HG03442 (cell line): ENCODE data around the gene NR1H2.
"Not testable (repeated sequence)": the region's sequence is repeated elsewhere in the genome, so short reads cannot be mapped to it uniquely, and the experiment has no call there.

ENCODE experiments used
- ATAC-seq: cut with Tn5 transposase; IDR thresholded peaks from one replicate; pipeline ENCODE4 v1.9.1; 2021; ENCODE audit warnings: mild to moderate bottlenecking, moderate library complexity; ENCODE audit not compliant: unreplicated experiment

NR1H2 gene

DNA sequence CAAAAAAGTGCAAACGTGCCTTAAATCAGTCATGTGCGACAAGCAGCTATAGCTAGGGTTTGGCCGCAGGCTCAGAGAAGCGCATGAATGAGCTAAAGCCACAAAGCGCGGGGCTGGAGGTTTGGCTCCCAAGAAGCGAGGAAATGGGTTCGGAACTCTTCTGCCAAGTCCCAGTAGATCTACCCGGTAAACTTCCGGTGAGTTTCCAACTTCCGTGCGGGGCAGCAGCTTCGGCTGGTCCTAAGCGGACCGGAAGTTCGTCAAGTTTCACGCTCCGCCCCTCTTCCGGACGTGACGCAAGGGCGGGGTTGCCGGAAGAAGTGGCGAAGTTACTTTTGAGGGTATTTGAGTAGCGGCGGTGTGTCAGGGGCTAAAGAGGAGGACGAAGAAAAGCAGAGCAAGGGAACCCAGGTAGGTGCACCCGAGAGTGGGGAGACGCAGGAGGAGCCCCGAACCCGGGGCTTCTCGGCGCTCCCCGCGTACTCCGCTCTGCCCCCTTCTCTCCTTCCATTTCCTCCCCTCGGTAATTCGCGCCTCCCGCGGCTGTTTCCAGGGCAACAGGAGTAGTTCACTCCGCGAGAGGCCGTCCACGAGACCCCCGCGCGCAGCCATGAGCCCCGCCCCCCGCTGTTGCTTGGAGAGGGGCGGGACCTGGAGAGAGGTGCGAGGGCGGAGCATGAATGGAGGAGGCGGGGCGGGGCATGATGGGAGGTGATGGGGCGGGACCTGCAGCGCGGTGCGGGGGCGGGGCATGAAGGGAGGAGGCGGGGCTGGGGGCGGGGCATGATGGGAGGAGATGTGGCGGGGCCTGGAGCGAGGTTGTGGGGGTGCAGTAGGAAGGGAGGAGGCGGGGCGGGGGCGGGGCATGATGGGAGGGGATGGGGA is at the start of gene NR1H2:
Gene NR1H2 (plus strand): TSS at position 292 of the 885 bp plus-strand sequence. CDS start 1,149 bp downstream, outside the sequence.
- peak; percentile 85 for ATAC-seq

- no peak for ATAC-seq
These were observed 49.2 kb upstream of the NR1H2 start for GRCh38 chr19:50327013-50327412.

GRCh38 chr19:50327461-50328223 is 48.6 kb upstream of the NR1H2 start:
- no peak for ATAC-seq

DNA sequence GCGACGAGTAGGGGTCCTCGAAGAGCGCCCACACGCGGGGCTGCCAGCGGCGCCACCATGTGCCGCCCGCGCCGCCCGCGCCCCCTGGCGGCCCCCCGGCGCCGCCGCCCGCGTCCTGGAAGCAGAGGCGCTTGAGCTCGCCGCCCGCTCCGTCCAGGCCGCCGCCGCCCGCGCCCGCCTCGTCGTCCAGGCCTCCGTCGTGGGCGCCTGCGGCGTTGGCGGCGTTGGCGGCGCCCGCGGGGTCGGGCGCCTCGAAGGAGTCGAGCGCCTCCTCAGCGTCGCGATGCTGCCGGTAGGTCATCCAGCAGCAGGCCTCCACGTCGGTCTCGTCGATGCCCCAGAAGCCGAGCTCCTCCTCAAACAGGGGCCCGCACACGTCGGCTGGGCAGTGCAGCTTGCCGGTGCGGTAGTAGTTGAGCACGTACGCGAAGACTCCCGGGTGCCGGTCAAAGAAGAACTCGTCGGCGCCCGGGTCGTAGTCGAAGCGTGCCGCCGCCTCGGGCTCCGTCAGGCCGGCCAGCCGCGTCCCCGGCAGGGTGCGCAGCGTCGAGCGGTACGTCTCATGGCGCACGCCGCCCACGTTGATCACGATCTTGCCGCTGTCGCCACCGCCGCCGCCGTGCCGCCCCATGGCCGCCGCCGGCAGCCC is 47.9 kb upstream of the NR1H2 start:
- peak; percentile 0 for ATAC-seq

GRCh38 chr19:50328873-50329145 is 47.4 kb upstream of the NR1H2 start:
- ATAC-seq: peak; percentile 14

- peak; percentile 38 for ATAC-seq
These were observed 46.9 kb upstream of the NR1H2 start, which contains the start of gene KCNC3 for GRCh38 chr19:50329146-50329925. KCNC3 (minus strand) TSS chr19:50329377; CDS start chr19:50329082, 295 bp downstream.

GRCh38 chr19:50329926-50330294 is 46.3 kb upstream of the NR1H2 start:
- not testable (repeated sequence) for ATAC-seq

DNA sequence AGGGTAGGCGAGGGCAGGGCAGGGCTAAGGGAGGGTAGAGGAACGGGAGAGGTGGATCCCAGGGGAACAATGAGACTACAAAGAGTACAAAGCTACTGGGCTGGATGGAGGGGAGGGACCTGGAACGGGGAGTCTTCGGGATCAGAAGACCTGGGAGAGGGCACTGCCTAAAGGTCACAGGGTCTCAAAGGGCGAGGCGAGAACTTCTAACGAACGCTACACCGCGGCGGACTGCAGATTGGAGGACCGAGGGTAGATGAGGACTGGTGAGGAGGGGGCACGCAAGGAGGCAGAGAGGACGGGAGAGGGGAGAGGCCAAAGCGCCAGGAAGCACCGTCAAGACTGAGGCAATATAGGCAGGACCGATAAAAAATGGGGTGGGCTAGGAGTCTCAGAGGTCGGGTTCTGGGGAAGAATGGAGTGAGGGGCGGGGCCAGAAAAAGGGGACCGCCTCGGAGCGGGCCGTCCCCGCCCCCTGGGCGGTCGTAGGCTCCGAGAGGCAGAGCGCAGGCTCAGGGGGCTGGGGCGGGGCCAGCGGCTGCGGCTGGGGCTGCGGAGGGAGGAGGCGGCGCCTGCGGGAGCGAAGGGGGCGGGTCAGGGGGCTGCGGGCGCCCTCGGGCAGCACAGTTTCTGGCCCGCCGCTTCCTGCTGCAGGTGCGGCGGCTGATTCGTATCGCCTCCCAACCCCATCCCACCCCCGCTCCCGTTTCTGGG is 45.7 kb upstream of the NR1H2 start:
- ATAC-seq: peak; percentile 29

GRCh38 chr19:50331221-50331993 is 44.9 kb upstream of the NR1H2 start:
- ATAC-seq: no peak

DNA sequence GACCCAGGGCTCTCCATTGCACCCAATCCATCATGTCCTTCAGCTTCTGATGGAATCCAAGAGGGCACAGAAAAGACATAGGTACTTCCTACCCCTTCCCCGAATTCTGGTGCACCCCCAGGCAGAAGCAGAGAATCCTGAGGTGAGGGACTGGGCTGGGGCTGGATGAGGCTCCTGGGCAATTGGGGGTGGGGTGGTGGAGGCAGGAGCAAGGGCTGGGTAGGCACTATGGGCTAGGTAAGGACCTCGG is 44.3 kb upstream of the NR1H2 start:
- ATAC-seq: no peak

GRCh38 chr19:50332244-50333038 is 43.8 kb upstream of the NR1H2 start:
- no peak for ATAC-seq

GRCh38 chr19:50333235-50333736 is 43.0 kb upstream of the NR1H2 start:
- ATAC-seq: peak; percentile 38

- peak; percentile 24 for ATAC-seq
These were observed 42.3 kb upstream of the NR1H2 start for GRCh38 chr19:50333737-50334617.

DNA sequence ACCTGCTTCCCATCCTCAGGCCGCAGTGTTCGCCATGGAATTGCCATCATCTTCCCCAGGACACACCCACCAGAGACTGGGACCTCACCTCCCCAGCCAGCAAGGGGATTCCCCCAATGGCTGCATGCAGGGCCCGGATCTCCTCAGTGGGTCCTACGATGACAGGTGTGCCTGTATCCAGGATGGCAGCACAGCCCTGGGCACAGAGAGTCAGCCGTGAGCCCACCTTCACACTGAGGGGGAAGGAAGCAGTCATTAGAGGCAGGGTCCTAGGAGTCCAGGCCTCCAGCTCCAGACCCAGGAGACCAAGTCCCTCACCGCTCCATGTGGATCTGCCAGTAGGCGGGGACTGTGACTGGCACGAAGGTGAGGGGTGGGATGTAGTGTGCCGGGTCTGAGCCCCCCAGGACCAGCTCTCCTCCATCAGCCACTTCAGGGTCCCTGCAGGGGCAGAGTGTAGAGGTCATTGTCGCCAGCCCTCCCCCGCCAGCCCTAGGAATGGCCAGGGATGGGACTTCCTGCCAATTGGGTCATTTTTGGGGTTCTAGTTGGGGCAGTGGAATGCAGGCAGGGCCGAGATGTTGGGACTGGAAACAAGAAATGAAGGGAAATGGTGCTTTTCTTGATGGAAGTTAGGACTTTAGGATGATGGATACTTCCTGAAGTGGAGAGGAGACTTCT is 41.4 kb upstream of the NR1H2 start:
- ATAC-seq: no peak

DNA sequence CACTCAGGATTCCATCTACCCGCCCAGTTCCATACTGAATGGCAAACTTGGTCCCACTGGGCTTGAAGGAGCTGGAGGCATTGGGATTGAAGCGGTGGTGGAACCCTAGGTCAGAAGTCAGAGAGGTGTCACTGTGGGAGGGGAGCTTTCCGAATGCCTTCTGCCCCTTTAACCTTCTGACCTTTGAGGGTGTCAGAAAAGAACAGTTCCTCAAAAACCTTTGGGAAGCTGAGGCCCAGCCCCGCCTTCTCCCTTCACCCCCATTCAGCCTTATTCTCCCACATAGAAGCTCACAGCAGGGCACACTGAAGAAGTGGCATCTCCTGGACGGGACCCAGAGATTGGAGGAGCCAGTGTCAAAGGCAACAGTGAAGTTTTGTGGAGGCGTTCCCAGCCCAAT is 39.2 kb upstream of the NR1H2 start:
- not testable (repeated sequence) for ATAC-seq

DNA sequence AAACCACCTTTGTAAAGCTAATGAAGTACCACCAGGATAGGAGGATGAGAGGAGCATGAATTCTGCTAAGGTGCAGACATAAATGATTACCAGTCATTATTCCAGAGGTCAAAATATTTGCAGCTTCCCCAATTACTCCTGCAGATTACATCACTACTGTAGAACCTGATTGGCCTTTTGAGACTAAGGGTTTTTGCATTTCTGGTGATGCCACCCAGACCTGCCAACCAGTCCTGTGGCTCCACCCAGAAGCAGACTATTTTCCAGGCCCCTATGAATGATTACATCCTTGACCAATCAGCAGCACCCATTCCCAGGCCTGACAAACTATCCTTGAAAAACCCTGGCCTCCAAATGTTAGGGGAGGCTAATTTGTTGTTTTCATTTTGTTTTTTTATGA is 35.9 kb upstream of the NR1H2 start:
- no peak for ATAC-seq

DNA sequence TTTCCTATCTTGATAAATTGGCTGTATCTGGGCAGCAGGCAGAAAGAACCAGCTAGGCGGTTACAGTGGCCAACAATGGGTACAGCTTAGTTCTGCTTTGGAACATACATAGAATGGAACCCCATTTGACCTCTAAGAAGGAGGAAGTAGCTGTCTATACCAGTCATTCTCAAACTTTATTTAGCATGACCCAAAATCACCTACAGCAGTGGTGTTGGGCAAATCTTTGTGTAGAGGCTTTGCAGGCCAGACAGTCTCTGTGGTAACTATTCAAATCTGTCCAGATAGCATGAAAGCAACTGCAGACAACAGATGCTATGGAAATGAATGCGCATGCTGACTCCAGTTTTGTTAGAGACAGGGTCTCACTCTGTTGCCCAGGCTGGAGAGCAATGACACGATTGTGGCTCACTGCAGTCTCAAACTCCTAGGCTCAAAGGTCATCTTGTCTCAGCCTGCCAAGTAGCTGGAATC is 35.1 kb upstream of the NR1H2 start:
- ATAC-seq: peak; percentile 52
